Sigmoid colon (tissue), 7 donors: ENCODE data around the gene PAK1. TPM values are rescaled to one million over a fixed set of nuclear protein-coding genes. Genes with fewer than 3 reads are reported as not detected.

Source experiments
- DNase-seq: peaks from one replicate; pipeline ENCODE4 v3.0.0-alpha.2; 2019
- H3K27ac ChIP-seq, 4 donors: fragments of 200-600 bp; sonication (generic); one replicate each; pipeline ENCODE4 v1.5.1; 2016 to 2019; ENCODE audit warnings: mild to moderate bottlenecking in 1 of 4
- H3K27me3 ChIP-seq, 3 donors: fragments of 200-600 bp; sonication (generic); one replicate each; pipeline ENCODE4 v1.5.1; 2019; ENCODE audit warnings: mild to moderate bottlenecking in 1 of 3
- H3K36me3 ChIP-seq, 4 donors: fragments of 200-600 bp; sonication (generic); one replicate each; pipeline ENCODE4 v1.5.1; 2016 to 2019
- H3K4me1 ChIP-seq, 4 donors: fragments of 200-600 bp; sonication (generic); one replicate each; pipeline ENCODE4 v1.5.1; 2017 to 2019
- H3K4me3 ChIP-seq, 4 donors: fragments of 200-600 bp; sonication (generic); one replicate each; pipeline ENCODE4 v1.5.1; 2017 to 2019; ENCODE audit warnings: mild to moderate bottlenecking in 2 of 4, moderate library complexity in 1 of 4
- H3K9me3 ChIP-seq, 4 donors: fragments of 200-600 bp in 3 of 4; sonication (generic) in 3 of 4; one replicate each; pipeline versions ENCODE4 v1.5.1 to v1.6.1; 2013 to 2019
- EP300 ChIP-seq, 4 donors: sonication (generic); formaldehyde crosslinking; IDR thresholded peaks; one replicate each; pipeline ENCODE4 v1.6.1; 2017; ENCODE audit warnings: antibody characterized with exemption in 4 of 4
- POLR2A ChIP-seq, 2 donors: fragments of 450-650 bp; IDR thresholded peaks; one replicate each; pipeline ENCODE4 v1.6.1; 2016; ENCODE audit warnings: antibody characterized with exemption in 2 of 2, mild to moderate bottlenecking in 2 of 2, moderate library complexity in 2 of 2
- POLR2AphosphoS5 ChIP-seq, 4 donors: sonication (generic); formaldehyde crosslinking; IDR thresholded peaks; one replicate each; pipeline ENCODE4 v1.6.1; 2017; ENCODE audit warnings: antibody characterized with exemption in 4 of 4
- WGBS, 2 donors: extraction: QIAGEN DNeasy Blood & Tissue Kit; methylation state at CpG; one replicate each; pipeline ENCODE4 v1.1.7; 2013; 5-methylcytosine and 5-hydroxymethylcytosine counted together
- intact Hi-C: fragments of 100-400 bp; cut with DNase I; formaldehyde crosslinking; loops from one replicate; pipeline ENCODE4 v1.15.1; 2023
- polyA plus RNA-seq, 3 donors: library from polyadenylated mRNA; stranded (reverse); fragments of 200-250 nt; gene quantifications; one replicate each; pipeline ENCODE4 v1.2.3, GENCODE V29; 2013
- total RNA-seq, 4 donors: library from RNA; depleted of rRNA; stranded (reverse); fragments of >200 nt; gene quantifications; one replicate each; pipeline ENCODE4 v1.1.0, GENCODE V29; 2016
- TF ChIP-seq, protein P1 (sequence below), 4 experiments: fragments of 450-650 bp in 3 of 4; fragments of 200-600 bp in 1 of 4; IDR thresholded peaks; one replicate each; pipeline ENCODE4 v1.5.1; 2016 to 2019; ENCODE audit warnings: antibody characterized with exemption in 4 of 4, mild to moderate bottlenecking in 3 of 4, moderate library complexity in 2 of 4
- donor health status: healthy with polysubstance abuse.
- donor health status: Bipolar disorder and iron deficiency.
- donor health status: healthy.

PAK1 gene
- total and polyA plus RNA-seq, 7 donors, result 24.6 to 79.3 (median 37.7) TPM

DNA sequence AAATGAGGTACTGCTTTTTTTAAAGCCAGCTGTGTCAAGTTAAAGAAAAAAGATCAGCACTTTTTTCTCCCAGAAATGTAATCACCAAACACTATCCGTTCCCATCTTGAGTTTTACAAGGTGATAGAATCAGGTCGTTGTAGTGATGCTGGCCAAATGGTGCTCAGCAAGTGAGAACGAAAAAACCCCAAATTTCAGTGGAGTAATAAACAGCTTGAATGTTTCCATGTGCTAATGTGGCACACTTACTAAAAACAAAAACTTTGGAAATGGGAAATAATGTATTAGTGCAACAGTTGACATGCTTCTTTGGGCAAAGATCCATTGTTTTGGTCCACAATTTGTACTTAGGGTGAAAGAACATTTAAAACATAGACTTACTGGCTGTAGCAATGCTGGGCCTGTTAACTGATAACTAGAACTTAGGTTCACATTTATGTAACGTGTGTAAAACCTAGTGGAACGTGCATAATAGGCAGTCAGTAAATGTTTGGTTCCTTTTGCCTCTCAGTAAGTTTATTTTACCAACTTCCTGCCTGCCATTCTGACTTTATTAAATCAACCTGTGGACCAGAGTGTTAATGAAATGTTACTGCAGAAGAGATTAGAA, 157.1 kb downstream of the PAK1 start:
- DNase-seq, result peak; percentile 70
- H3K27ac ChIP-seq, result peak overlapping the region in 2 of 4 donors; percentile 7 to 19
- WGBS, 2 donors, result 47 to 55% methylated on average over 5 of the region's 5 CpGs
- H3K4me1 ChIP-seq, result no peaks in the 10 kb centered on the region
- peaks cover 0 to 4% (median under 1%) of the 10 kb centered on the region in 4 donors for H3K36me3 ChIP-seq
- H3K27me3 ChIP-seq, result no peaks in the 10 kb centered on the region
- no peaks in the 10 kb centered on the region for H3K9me3 ChIP-seq
- H3K4me3 ChIP-seq, result no peak overlapping the region
- intact Hi-C loops, result no loop called here
- no peak for TF ChIP-seq EP300 (IDR thresholded peaks at IDR 0.05)
- no peak for TF ChIP-seq POLR2A (IDR thresholded peaks at IDR 0.05)
- peak in 3 of 4 donors; percentile 32 to 53 (median 39) for TF ChIP-seq POLR2AphosphoS5 (IDR thresholded peaks at IDR 0.05)

GRCh38 chr11:77312107-77312506, 161.8 kb downstream of the PAK1 start:
- Histone ChIP-seq H3K36me3 (no peaks in the 10 kb centered on the region), H3K27ac (no peak overlapping the region), H3K27me3 (no peaks in the 10 kb centered on the region), H3K4me1 (no peaks in the 10 kb centered on the region), H3K4me3 (no peak overlapping the region), H3K9me3 (no peaks in the 10 kb centered on the region)
- intact Hi-C loops, result no loop called here
- no peak for DNase-seq
- TF ChIP-seq EP300 (IDR thresholded peaks at IDR 0.05) (no peak), POLR2AphosphoS5 (IDR thresholded peaks at IDR 0.05) (no peak), POLR2A (IDR thresholded peaks at IDR 0.05) (no peak)
- TF ChIP-seq, protein P1, sequence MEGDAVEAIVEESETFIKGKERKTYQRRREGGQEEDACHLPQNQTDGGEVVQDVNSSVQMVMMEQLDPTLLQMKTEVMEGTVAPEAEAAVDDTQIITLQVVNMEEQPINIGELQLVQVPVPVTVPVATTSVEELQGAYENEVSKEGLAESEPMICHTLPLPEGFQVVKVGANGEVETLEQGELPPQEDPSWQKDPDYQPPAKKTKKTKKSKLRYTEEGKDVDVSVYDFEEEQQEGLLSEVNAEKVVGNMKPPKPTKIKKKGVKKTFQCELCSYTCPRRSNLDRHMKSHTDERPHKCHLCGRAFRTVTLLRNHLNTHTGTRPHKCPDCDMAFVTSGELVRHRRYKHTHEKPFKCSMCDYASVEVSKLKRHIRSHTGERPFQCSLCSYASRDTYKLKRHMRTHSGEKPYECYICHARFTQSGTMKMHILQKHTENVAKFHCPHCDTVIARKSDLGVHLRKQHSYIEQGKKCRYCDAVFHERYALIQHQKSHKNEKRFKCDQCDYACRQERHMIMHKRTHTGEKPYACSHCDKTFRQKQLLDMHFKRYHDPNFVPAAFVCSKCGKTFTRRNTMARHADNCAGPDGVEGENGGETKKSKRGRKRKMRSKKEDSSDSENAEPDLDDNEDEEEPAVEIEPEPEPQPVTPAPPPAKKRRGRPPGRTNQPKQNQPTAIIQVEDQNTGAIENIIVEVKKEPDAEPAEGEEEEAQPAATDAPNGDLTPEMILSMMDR (IDR thresholded peaks at IDR 0.05), result no peak

DNA sequence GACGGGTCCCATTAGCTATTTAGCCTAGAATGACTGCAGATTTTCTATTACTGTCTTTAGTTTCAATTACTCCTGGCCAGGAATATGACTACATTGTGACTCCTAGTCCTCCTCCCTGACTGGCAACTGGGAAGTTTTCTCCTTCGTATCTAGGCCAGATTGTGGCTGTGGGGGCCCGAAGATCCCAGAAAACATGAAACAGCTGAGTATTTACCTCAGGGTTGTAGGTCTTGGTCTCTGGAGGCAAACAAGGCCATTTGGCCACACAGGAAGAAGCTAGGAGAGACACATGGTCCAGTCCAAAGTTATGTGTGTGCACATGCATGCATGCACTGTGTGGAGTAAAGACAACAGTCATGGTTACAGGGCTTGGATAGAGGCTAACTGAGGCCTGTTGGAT, 162.2 kb downstream of the PAK1 start:
- intact Hi-C loops, result no loop called here
- WGBS, 2 donors, result 90 to 92% methylated on average over 3 of the region's 3 CpGs
- Histone ChIP-seq H3K36me3 (no peaks in the 10 kb centered on the region), H3K9me3 (no peaks in the 10 kb centered on the region), H3K4me3 (no peak overlapping the region), H3K27ac (no peak overlapping the region), H3K27me3 (no peaks in the 10 kb centered on the region), H3K4me1 (no peaks in the 10 kb centered on the region)
- DNase-seq, result no peak
- TF ChIP-seq EP300 (IDR thresholded peaks at IDR 0.05) (no peak), POLR2AphosphoS5 (IDR thresholded peaks at IDR 0.05) (no peak), POLR2A (IDR thresholded peaks at IDR 0.05) (no peak)
- TF ChIP-seq, protein P1 (IDR thresholded peaks at IDR 0.05), result no peak

- TF ChIP-seq POLR2AphosphoS5 (IDR thresholded peaks at IDR 0.05) (no peak), EP300 (IDR thresholded peaks at IDR 0.05) (no peak), POLR2A (IDR thresholded peaks at IDR 0.05) (no peak)
- TF ChIP-seq, protein P1 (IDR thresholded peaks at IDR 0.05), result no peak
- H3K27ac ChIP-seq, result no peak overlapping the region
- H3K36me3 ChIP-seq, result no peaks in the 10 kb centered on the region
- no peaks in the 10 kb centered on the region for H3K4me1 ChIP-seq
- H3K27me3 ChIP-seq, result no peaks in the 10 kb centered on the region
- no peak overlapping the region for H3K4me3 ChIP-seq
- no peaks in the 10 kb centered on the region for H3K9me3 ChIP-seq
- DNase-seq, result no peak
- 88 to 94% methylated on average over 5 of the region's 5 CpGs for WGBS, 2 donors
- intact Hi-C loops, result no loop called here
Observed at GRCh38 chr11:77310721-77311120, 163.2 kb downstream of the PAK1 start.

GRCh38 chr11:77309401-77310085, 164.4 kb downstream of the PAK1 start:
- no peak overlapping the region for H3K27ac ChIP-seq
- WGBS, 2 donors, result 81 to 84% methylated on average over 5 of the region's 5 CpGs
- no peaks in the 10 kb centered on the region for H3K9me3 ChIP-seq
- TF ChIP-seq EP300 (IDR thresholded peaks at IDR 0.05), result no peak
- no peak for TF ChIP-seq POLR2A (IDR thresholded peaks at IDR 0.05)
- TF ChIP-seq, protein P1 (IDR thresholded peaks at IDR 0.05), result no peak
- TF ChIP-seq POLR2AphosphoS5 (IDR thresholded peaks at IDR 0.05), result no peak
- intact Hi-C loops, result no loop called here
- DNase-seq, result no peak
- no peaks in the 10 kb centered on the region for H3K36me3 ChIP-seq
- no peaks in the 10 kb centered on the region for H3K4me1 ChIP-seq
- no peak overlapping the region for H3K4me3 ChIP-seq
- no peaks in the 10 kb centered on the region for H3K27me3 ChIP-seq
